Esophagus muscularis mucosa (tissue), 4 donors: ENCODE data around the gene CYFIP2. TPM values are rescaled to one million over a fixed set of nuclear protein-coding genes. Genes with fewer than 3 reads are reported as not detected.

Source experiments
- DNase-seq: peaks from one replicate; pipeline ENCODE4 v3.0.0-alpha.2; 2017; ENCODE audit errors: extremely low spot score
- H3K27ac ChIP-seq, 4 donors: fragments of 200-600 bp; sonication (generic); replicated peaks in 1 of 4; 1 replicate in 3 of 4; 2 replicates in 1 of 4; pipeline ENCODE4 v1.5.1; 2016 to 2019; ENCODE audit warnings: mild to moderate bottlenecking in 1 of 4
- H3K27me3 ChIP-seq, 4 donors: fragments of 200-600 bp; sonication (generic); one replicate each; pipeline versions ENCODE4 v1.5.1 to v1.6.0; 2016 to 2019
- H3K36me3 ChIP-seq, 4 donors: fragments of 200-600 bp; sonication (generic); one replicate each; pipeline ENCODE4 v1.5.1; 2016 to 2019
- H3K4me1 ChIP-seq, 4 donors: fragments of 200-600 bp; sonication (generic); one replicate each; pipeline ENCODE4 v1.5.1; 2016 to 2019
- H3K4me3 ChIP-seq, 4 donors: fragments of 200-600 bp; sonication (generic); 1 replicate in 2 of 4; 2 replicates in 2 of 4; pipeline ENCODE4 v1.5.1; 2016 to 2019; ENCODE audit warnings: mild to moderate bottlenecking in 4 of 4, moderate library complexity in 1 of 4
- H3K9me3 ChIP-seq, 4 donors: fragments of 200-600 bp; sonication (generic); 1 replicate in 3 of 4; 2 replicates in 1 of 4; pipeline ENCODE4 v1.5.1; 2016 to 2019
- EP300 ChIP-seq: sonication (generic); formaldehyde crosslinking; IDR thresholded peaks from one replicate; pipeline ENCODE4 v1.6.1; 2017; ENCODE audit warnings: antibody characterized with exemption
- POLR2A ChIP-seq: fragments of 450-650 bp; IDR thresholded peaks from one replicate; pipeline ENCODE4 v1.6.1; 2017; ENCODE audit warnings: antibody characterized with exemption, moderate library complexity, mild to moderate bottlenecking, low read depth
- POLR2AphosphoS5 ChIP-seq, 2 donors: sonication (generic); formaldehyde crosslinking; IDR thresholded peaks; one replicate each; pipeline ENCODE4 v1.6.1; 2017; ENCODE audit warnings: antibody characterized with exemption in 2 of 2
- WGBS: methylation state at CpG from one replicate; pipeline ENCODE4 v1.1.5; 2018; 5-methylcytosine and 5-hydroxymethylcytosine counted together
- intact Hi-C: fragments of 100-400 bp; cut with DNase I; formaldehyde crosslinking; loops from one replicate; pipeline ENCODE4 v1.15.1; 2023
- total RNA-seq, 4 donors: library from RNA; depleted of rRNA; stranded (reverse); fragments of >200 nt; gene quantifications; one replicate each; pipeline versions ENCODE4 v1.1.0 to v1.2.1, GENCODE V29; 2016
- TF ChIP-seq, protein P1 (sequence below), 3 experiments: fragments of 200-600 bp in 2 of 3; fragments of 450-650 bp in 1 of 3; sonication (generic) in 2 of 3; IDR thresholded peaks; one replicate each; pipeline ENCODE4 v1.5.1; 2017 to 2019; ENCODE audit warnings: antibody characterized with exemption in 3 of 3, mild to moderate bottlenecking in 2 of 3, moderate library complexity in 1 of 3

CYFIP2 gene
- total RNA-seq, 4 donors from 2014 or later, result 12.6 to 24.9 (median 14.6) TPM

GRCh38 chr5:157356576-157356975 is 90.7 kb downstream of the CYFIP2 start:
- intact Hi-C loops, result no loop called here
- WGBS, result 100% methylated on average over 3 of the region's 3 CpGs

DNA sequence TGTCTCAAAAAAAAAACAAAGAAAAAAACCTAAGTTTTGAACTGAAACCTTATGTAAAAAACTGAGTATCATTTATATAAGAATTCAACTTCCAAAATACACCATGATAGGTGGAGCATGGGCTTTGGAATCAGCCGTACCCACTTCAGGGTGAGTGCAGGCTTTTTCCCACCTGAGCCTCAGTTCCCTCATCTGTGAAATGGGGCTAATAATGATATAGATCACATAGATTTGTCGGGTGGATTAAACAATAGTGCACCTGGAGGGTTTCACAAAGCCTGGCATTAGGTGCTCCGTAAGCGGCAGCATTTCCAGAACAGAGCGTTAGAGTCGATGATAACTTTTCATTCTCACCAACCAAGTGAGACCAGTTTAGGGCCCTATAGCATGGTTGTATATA is 91.9 kb downstream of the CYFIP2 start:
- Histone ChIP-seq H3K36me3 (peaks cover 0 to 26% (median 9%) of the 10 kb centered on the region in 4 donors), H3K4me1 (peaks cover 0 to 10% (median 0%) of the 10 kb centered on the region in 4 donors), H3K9me3 (no peaks in the 10 kb centered on the region), H3K27ac (no peak overlapping the region), H3K27me3 (no peaks in the 10 kb centered on the region), H3K4me3 (no peak overlapping the region)
- 99% methylated on average over 6 of the region's 6 CpGs for WGBS
- no peak for TF ChIP-seq POLR2AphosphoS5 (IDR thresholded peaks at IDR 0.05)
- no peak for TF ChIP-seq EP300
- TF ChIP-seq POLR2A, result no peak
- TF ChIP-seq, protein P1, sequence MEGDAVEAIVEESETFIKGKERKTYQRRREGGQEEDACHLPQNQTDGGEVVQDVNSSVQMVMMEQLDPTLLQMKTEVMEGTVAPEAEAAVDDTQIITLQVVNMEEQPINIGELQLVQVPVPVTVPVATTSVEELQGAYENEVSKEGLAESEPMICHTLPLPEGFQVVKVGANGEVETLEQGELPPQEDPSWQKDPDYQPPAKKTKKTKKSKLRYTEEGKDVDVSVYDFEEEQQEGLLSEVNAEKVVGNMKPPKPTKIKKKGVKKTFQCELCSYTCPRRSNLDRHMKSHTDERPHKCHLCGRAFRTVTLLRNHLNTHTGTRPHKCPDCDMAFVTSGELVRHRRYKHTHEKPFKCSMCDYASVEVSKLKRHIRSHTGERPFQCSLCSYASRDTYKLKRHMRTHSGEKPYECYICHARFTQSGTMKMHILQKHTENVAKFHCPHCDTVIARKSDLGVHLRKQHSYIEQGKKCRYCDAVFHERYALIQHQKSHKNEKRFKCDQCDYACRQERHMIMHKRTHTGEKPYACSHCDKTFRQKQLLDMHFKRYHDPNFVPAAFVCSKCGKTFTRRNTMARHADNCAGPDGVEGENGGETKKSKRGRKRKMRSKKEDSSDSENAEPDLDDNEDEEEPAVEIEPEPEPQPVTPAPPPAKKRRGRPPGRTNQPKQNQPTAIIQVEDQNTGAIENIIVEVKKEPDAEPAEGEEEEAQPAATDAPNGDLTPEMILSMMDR (IDR thresholded peaks at IDR 0.05), result no peak
- intact Hi-C loops, result no loop called here
- no peak for DNase-seq

More at GRCh38 chr5:157356576-157356975, 90.7 kb downstream of the CYFIP2 start:
- H3K9me3 ChIP-seq, result no peaks in the 10 kb centered on the region
- peaks cover 0 to 26% (median 6%) of the 10 kb centered on the region in 4 donors for H3K36me3 ChIP-seq
- H3K4me3 ChIP-seq, result no peak overlapping the region
- peaks cover 0 to 4% (median 0%) of the 10 kb centered on the region in 4 donors for H3K4me1 ChIP-seq
- H3K27ac ChIP-seq, result no peak overlapping the region
- no peak for DNase-seq
- no peak for TF ChIP-seq POLR2A
- TF ChIP-seq EP300, result no peak
- no peak for TF ChIP-seq POLR2AphosphoS5 (IDR thresholded peaks at IDR 0.05)
- TF ChIP-seq, protein P1 (IDR thresholded peaks at IDR 0.05), result no peak
- no peaks in the 10 kb centered on the region for H3K27me3 ChIP-seq

DNA sequence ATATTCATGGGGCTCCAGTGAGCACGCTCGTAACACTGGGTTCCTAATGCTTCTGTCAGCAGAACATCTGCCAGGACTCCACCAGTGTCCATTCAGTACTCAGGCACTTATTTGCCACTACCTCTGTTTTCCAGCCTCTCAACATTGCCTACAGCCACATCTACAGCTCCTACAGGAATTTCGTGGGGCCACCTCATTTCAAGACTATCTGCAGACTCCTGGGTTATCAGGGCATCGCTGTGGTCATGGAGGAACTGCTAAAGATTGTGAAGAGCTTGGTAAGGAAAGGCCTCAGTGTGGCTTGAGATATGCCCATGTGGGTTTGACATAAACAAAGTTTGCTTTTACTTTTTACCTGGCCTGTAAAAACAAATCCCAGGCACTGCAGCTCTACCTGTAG is 92.9 kb downstream of the CYFIP2 start:
- Histone ChIP-seq H3K27ac (no peak overlapping the region), H3K36me3 (peaks cover 0 to 26% (median 10%) of the 10 kb centered on the region in 4 donors), H3K9me3 (no peaks in the 10 kb centered on the region), H3K27me3 (no peaks in the 10 kb centered on the region), H3K4me1 (peaks cover 0 to 10% (median 0%) of the 10 kb centered on the region in 4 donors), H3K4me3 (no peak overlapping the region)
- 94% methylated on average over 4 of the region's 4 CpGs for WGBS
- intact Hi-C loops, result no loop called here
- DNase-seq, result no peak
- TF ChIP-seq, protein P1 (IDR thresholded peaks at IDR 0.05), result no peak
- TF ChIP-seq EP300 (no peak), POLR2AphosphoS5 (IDR thresholded peaks at IDR 0.05) (no peak), POLR2A (no peak)

DNA sequence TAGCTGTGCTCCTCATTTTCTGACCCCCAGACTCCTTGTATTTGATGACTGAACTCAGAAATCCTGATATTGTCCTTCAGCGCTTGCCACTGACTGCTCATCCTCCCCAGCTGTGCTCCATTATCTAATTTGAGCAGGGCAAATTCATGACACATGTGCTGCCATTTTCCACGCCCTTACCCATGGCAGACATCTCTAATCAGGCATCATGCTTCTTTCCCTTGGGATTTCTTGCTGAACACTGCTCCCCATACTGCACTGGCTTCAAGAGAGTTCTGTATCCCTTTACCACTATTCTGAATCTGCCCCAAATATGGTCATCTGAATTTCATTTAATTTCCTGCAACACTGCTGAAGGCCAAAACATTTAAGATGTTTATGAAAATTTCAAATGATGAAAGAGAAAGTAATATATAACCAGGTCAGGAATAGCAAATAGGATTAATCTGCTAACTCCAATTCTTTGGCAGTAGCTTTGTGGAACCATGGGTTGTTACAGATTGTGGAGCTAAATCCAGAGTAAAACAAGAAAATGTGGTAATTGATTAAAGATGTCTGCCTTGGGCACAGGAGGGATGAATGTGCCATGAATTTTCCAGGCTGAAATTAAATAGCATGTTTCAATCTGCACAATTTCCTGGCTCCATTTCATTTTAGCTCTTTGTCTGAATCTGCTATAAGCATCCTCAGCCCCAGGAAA is 93.6 kb downstream of the CYFIP2 start:
- no peak for TF ChIP-seq EP300
- TF ChIP-seq POLR2AphosphoS5 (IDR thresholded peaks at IDR 0.05), result no peak
- TF ChIP-seq, protein P1 (IDR thresholded peaks at IDR 0.05), result no peak
- TF ChIP-seq POLR2A, result no peak
- no peaks in the 10 kb centered on the region for H3K27me3 ChIP-seq
- peaks cover 0 to 10% (median 0%) of the 10 kb centered on the region in 4 donors for H3K4me1 ChIP-seq
- no peak for DNase-seq
- H3K9me3 ChIP-seq, result no peaks in the 10 kb centered on the region
- peaks cover 0 to 26% (median 10%) of the 10 kb centered on the region in 4 donors for H3K36me3 ChIP-seq
- no peak overlapping the region for H3K4me3 ChIP-seq
- intact Hi-C loops, result loop anchor here (10.0 kb wide), 1 partner anchor 385 kb away; the partner anchor contains the start of gene LSM11
- WGBS, result 90% methylated on average over 2 of the region's 2 CpGs
- H3K27ac ChIP-seq, result no peak overlapping the region
